ENCODE data around the gene PPP1R9B. TPM values are rescaled to one million over a fixed set of nuclear protein-coding genes. Genes with fewer than 3 reads are reported as not detected.

PPP1R9B gene
- total and polyA plus RNA-seq, 2 of the 8 experiments (the other 6 are each of a cell fraction or from before 2014, with no cell fraction given) = 5.2 to 13.1 TPM

DNA sequence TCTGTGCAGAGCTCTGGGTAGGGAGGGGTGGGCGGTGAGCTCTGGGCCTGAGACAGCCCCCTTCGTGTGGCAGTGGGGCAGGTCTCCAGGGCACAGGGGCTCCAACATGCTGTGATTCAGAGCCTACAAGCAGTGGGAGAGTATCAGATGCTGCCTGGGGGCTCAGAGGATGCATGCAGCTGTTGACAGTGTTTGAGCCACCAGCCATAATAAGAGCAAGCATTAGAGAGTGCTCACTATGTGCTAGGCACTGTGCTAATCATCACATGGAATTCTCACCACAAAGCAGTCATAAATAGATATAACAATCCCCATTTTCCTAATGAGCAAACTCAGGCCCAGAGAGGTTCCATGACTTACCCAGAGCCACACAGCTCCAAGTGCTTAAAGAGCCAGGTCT lies 47.2 kb downstream of the PPP1R9B start:
- H3K4me3 ChIP-seq (ENCODE audit: extremely low read depth in 1 of 4, insufficient read depth in 2 of 4, low read depth in 3 of 4, low read length in 4 of 4) = no peak overlapping the region
- WGBS, 2 experiments (ENCODE audit: extremely low coverage in 1 of 2, insufficient coverage in 1 of 2, insufficient read length in 1 of 2, insufficient replicate concordance in 2 of 2, low coverage in 1 of 2, low lambda C conversion rate in 2 of 2, missing lambda C conversion rate in 1 of 2) = 62% methylated on average over 2 of the region's 2 CpGs; no CpG with 5 or more reads in 1 of the 2 experiments
- no peak overlapping the region for H3K4me2 ChIP-seq (ENCODE audit: insufficient read depth in 1 of 2, low read depth in 2 of 2, low read length in 2 of 2)
- no peak overlapping the region for H2AFZ ChIP-seq (ENCODE audit: low read length)
- DNase-seq (ENCODE audit: low read depth in 1 of 2, low spot score in 2 of 2) (no peak), FAIRE-seq (no peak)
- no peak overlapping the region for H2BK12ac ChIP-seq (ENCODE audit: low read depth, low read length)
- no peak overlapping the region for H3K23ac ChIP-seq (ENCODE audit: insufficient read length)
- peaks cover 3% of the 10 kb centered on the region for H3K79me1 ChIP-seq (ENCODE audit: low read depth, low read length)
- H3K23me2 ChIP-seq (ENCODE audit: low read depth, low read length) = 0 out of 2 replicates have a peak, but pooled peaks cover 5% of the 10 kb centered on the region
- no peak overlapping the region for H4K91ac ChIP-seq (replicated peaks; ENCODE audit: insufficient read length, low read length)
- H3K9ac ChIP-seq (replicated peaks in 1 of 4; ENCODE audit: extremely low read depth in 1 of 4, low read depth in 3 of 4, low read length in 3 of 4) = no peak overlapping the region
- no peaks in the 10 kb centered on the region; a peak in 1 of 7 replicates for H3K27me3 ChIP-seq (replicated peaks in 1 of 4; ENCODE audit: control insufficient read depth in 3 of 4, extremely low read depth in 1 of 4, insufficient read depth in 3 of 4, low read length in 3 of 4)
- H3K56ac ChIP-seq (replicated peaks; ENCODE audit: insufficient read length, low read depth, low read length) = no peak overlapping the region
- H2BK20ac ChIP-seq (ENCODE audit: low read length) = no peak overlapping the region
- POLR2A ChIA-PET (ENCODE audit: partially characterized antibody) = interaction anchor here (0.8 kb wide), 1 partner anchor 16 kb away, joined by 3 read pairs; no protein-coding TSS in a partner anchor
- H4K8ac ChIP-seq (ENCODE audit: extremely low read depth, insufficient read depth, low read length) = no peak overlapping the region
- H4K5ac ChIP-seq (ENCODE audit: insufficient read length, low read depth, low read length) = no peak overlapping the region
- no peak overlapping the region for H3K14ac ChIP-seq (ENCODE audit: insufficient read length)
- no peaks in the 10 kb centered on the region for H3K79me2 ChIP-seq (ENCODE audit: control insufficient read depth in 1 of 2, insufficient read depth in 2 of 2, low read length in 2 of 2)
- H3K4ac ChIP-seq (replicated peaks; ENCODE audit: insufficient read length, low read depth, low read length) = no peak overlapping the region
- H3K4me1 ChIP-seq (replicated peaks in 1 of 4; ENCODE audit: control insufficient read depth in 3 of 4, insufficient read depth in 4 of 4, low read length in 3 of 4) = peaks cover 0 to 19% (median 12%) of the 10 kb centered on the region in 4 experiments; a peak in 6 of 7 replicates
- H4K20me1 ChIP-seq (replicated peaks in 1 of 2; ENCODE audit: control insufficient read depth in 1 of 2, insufficient read depth in 2 of 2, low read length in 2 of 2) = peaks cover 0 to 2% of the 10 kb centered on the region in 2 experiments
- CTCF ChIA-PET (ENCODE audit: partially characterized antibody) = interaction anchor here (0.6 to 15.7 kb wide), 10 partner anchors 10 to 223 kb away, joined by 3 to 412 read pairs (median 4); partner anchors contain the start of gene PDK2
- no peak overlapping the region for H3K18ac ChIP-seq (ENCODE audit: extremely low read depth, low read length)
- H2BK15ac ChIP-seq (ENCODE audit: low read length) = no peak overlapping the region
- no peaks in the 10 kb centered on the region for H3K9me3 ChIP-seq (ENCODE audit: insufficient read depth in 2 of 2, low read depth in 1 of 2, low read length in 1 of 2)
- H2AK5ac ChIP-seq (ENCODE audit: low read depth, low read length) = no peak overlapping the region
- H2BK5ac ChIP-seq (ENCODE audit: low read depth, low read length) = no peak overlapping the region
- H3K36me3 ChIP-seq (ENCODE audit: control insufficient read depth in 2 of 4, insufficient read depth in 4 of 4, low read length in 3 of 4) = peaks cover 0 to 4% (median 0%) of the 10 kb centered on the region in 4 experiments; a peak in 1 of 8 replicates
- H2BK120ac ChIP-seq (replicated peaks; ENCODE audit: low read depth, low read length) = no peak overlapping the region
- no peak overlapping the region for H3K27ac ChIP-seq (ENCODE audit: low read depth, low read length)
- TF ChIP-seq CHD2 (IDR thresholded peaks at IDR 0.05; ENCODE audit: low read length) (no peak), POLR2AphosphoS5 (IDR thresholded peaks at IDR 0.05; ENCODE audit: low read depth, low read length) (no peak), KDM4A (IDR thresholded peaks at IDR 0.05; ENCODE audit: low read depth, low read length, severe bottlenecking) (no peak), BCL11A (IDR thresholded peaks at IDR 0.05; ENCODE audit: low read depth in 2 of 2, low read length in 2 of 2) (no peak), RBBP5 (IDR thresholded peaks at IDR 0.05; ENCODE audit: borderline replicate concordance, low read depth, low read length) (no peak), SIX5 (IDR thresholded peaks at IDR 0.05; ENCODE audit: low read depth, low read length) (no peak), RAD21 (IDR thresholded peaks at IDR 0.05 in 1 of 2, conservative IDR thresholded peaks at IDR 0.05 in 1 of 2; ENCODE audit: low read depth in 2 of 2, low read length in 2 of 2) (no peak), RFX5 (IDR thresholded peaks at IDR 0.05; ENCODE audit: borderline replicate concordance, low read depth, low read length) (no peak), PHF8 (conservative IDR thresholded peaks at IDR 0.05; ENCODE audit: low read depth, low read length) (no peak), ZNF274 (IDR thresholded peaks at IDR 0.05; ENCODE audit: borderline replicate concordance, extremely low read depth, low read length) (no peak), HDAC2 (IDR thresholded peaks at IDR 0.05; ENCODE audit: borderline replicate concordance in 1 of 2, low read depth in 2 of 2, low read length in 2 of 2) (no peak)
- TF ChIP-seq, protein P1, sequence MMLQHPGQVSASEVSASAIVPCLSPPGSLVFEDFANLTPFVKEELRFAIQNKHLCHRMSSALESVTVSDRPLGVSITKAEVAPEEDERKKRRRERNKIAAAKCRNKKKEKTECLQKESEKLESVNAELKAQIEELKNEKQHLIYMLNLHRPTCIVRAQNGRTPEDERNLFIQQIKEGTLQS (IDR thresholded peaks at IDR 0.05; ENCODE audit: insufficient read depth, low read depth, low read length) = no peak
